Kidney tubule cell (primary cell): ENCODE results near the gene SMURF2.

ENCODE experiments used
- DNase-seq: peaks from one replicate; pipeline ENCODE4 v3.0.0-alpha.2; 2018; ENCODE audit warnings: low spot score

Gene SMURF2

GRCh38 chr17:64502809-64503208 lies 159.3 kb downstream of the SMURF2 start:
- peak; percentile 7 for DNase-seq

DNA sequence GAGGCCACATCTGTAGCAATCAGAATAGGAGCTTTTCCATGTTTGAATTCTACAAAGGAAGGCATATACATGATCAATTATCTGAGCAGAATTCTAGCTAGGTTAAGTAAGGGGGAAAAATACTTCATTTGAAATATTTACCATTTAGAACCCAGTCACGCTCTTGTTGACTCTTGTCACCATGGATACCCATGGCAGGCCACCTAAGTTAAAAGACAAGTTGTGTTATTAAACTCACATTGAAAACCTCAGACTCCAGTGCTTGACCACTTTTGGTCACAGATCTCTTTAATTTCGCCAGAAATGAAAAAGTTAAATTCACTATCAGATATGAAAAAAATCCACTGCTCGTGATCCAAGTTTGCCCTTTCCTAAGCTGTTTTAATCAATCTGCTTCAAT lies 160.1 kb downstream of the SMURF2 start:
- no peak for DNase-seq

DNA sequence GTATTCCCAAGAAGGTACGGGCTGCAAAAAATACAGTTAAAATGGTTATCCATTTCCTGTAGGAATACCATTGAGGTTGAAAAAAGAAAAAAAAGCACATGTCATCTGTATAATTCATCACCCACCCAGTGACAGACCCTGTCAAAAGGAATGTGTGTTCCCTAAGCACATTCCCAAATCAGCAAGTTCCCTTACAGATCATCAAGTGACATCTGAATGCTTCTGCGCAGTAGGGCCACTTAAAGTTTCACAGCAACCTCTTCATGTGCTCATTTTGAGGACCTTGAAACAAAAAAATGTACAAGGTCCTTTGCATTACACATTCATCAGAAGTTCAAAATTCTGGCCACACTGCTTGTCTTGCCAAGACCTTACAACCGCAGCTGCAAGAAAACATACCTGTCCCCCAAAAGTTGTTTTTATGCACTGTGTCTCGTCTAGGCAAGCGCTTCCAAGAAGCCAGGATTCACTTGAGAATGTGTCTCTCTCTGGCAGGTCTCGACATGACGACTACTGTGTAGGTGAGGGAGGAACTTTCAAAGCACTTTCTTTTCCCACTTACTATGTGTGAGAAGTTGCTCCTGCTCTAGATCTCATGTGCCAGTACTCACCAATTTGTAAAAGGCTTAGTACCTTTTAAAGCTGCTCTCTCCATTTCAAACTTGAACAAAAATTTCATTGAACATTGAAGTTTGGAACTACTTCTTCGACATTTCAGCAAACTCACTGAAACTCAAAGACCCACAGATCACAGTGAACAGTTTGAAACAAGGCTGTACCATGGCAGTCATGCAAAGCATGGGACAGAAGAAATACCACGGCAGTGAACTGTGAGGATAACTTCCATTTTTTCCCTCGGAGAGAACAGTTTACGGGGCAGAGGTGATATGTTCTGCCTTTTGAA lies 161.0 kb downstream of the SMURF2 start:
- DNase-seq, result peak; percentile 3

GRCh38 chr17:64500487-64500859 lies 161.6 kb downstream of the SMURF2 start:
- DNase-seq, result peak; percentile 7

DNA sequence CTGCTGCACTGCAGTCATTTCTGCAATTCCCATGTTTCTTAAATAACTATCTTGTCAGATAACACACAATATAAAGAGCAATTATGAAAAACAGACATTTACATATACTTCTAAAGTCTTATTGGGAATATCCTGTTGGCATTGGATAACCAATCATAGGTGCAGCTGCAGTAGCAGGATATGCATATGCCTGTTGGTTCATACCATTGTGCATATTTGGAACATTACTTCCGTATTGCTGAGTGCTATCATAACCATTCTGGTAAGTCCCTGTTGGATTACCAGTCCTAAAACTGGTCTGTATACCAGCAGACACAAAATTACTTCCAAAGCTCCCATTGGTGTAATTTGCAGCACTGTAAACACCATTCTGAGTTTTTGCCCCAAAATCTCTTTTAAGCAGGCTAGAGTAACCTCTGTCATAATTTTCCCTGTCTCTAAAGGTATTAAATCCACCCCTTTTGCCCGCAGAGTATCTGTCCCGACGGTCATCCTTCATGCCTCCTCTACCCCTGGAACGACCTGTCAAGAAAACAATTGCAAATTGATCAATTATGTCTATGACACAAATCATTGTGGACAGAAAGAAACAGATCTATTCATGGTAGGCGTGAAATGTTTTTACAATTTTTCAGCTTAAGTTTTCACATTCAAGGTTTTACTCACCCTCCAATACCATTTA lies 162.2 kb downstream of the SMURF2 start:
- DNase-seq, result peak; percentile 28

- peak; percentile 35 for DNase-seq
These were observed 163.6 kb downstream of the SMURF2 start for GRCh38 chr17:64498308-64499203.

GRCh38 chr17:64497565-64498035 lies 164.5 kb downstream of the SMURF2 start:
- no peak for DNase-seq

DNA sequence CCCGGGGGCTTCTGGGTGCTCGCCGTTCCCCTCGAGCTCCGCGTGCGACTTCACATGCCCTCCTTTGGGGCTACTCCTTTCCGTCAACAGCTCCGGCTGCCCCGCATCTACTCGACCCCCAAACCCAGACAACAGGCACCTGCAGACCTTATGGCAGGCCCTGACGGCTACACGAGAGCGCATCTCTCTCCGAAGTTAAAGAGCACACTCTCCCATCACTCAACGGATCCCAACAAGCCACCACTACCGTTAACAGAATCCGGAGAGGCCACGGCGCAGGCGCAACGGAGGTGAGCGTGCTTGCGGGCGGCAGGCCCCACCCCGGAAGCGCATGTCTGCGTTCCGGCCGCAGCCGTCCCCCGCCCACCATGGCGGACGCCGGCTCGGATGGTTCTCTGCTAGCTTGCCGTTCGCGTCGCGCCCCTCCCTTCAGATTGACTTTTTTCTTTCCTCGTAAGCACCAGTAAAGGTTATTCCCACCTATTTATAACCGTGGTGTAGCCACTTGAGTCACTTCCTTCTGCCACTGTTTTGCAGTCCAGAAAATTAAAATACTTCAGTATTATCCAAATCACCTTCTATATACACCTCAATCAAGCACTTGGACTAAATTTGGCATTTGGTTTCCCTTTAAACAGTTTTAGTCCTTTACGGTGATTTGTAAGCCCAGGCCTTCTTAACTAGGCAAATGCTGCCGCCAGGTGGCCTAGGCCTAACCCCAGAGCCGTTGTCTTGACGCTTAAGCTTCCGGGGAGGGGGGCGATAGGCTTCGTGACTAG lies 165.1 kb downstream of the SMURF2 start, which contains the start of gene POLG2:
Gene POLG2 (minus strand): TSS at position 269 of the 779 bp plus-strand sequence. CDS start 86 bp downstream, at position 183.
- peak; percentile 95 for DNase-seq

DNA sequence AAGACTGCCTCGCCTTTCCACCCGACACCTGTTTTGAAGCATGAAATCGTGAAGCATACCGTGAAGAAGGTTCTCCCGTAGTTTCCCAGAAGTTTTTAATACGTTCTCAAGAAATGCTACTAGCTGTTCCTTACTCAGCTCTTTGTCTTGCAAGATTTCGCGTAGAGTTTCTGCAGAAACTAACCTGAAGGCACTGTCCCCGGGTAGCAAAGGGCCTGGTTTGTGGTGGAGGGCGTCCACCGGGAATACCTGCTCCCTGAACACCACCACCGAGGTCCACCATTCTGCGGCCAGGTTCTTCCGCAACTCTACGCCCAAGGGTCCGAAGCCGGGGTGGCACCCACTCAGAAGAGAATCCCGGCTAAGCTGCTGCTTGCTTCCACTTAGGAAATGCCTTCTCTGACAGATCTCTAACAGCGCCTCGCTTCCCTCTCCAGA lies 165.7 kb downstream of the SMURF2 start:
- peak; percentile 39 for DNase-seq
